Measurements from ENCODE around the gene PHACTR1. TPM values are rescaled to one million over a fixed set of nuclear protein-coding genes. Genes with fewer than 3 reads are reported as not detected.

Gene PHACTR1
- total and polyA plus RNA-seq, 9 of the 15 experiments (the other 6 are each of a cell fraction or from before 2014, with no cell fraction given): 11.5 to 32.6 (median 22.0) TPM

GRCh38 chr6:13336553-13336952, 620.0 kb downstream of the PHACTR1 start (continued):
- TF ChIP-seq, protein P1, sequence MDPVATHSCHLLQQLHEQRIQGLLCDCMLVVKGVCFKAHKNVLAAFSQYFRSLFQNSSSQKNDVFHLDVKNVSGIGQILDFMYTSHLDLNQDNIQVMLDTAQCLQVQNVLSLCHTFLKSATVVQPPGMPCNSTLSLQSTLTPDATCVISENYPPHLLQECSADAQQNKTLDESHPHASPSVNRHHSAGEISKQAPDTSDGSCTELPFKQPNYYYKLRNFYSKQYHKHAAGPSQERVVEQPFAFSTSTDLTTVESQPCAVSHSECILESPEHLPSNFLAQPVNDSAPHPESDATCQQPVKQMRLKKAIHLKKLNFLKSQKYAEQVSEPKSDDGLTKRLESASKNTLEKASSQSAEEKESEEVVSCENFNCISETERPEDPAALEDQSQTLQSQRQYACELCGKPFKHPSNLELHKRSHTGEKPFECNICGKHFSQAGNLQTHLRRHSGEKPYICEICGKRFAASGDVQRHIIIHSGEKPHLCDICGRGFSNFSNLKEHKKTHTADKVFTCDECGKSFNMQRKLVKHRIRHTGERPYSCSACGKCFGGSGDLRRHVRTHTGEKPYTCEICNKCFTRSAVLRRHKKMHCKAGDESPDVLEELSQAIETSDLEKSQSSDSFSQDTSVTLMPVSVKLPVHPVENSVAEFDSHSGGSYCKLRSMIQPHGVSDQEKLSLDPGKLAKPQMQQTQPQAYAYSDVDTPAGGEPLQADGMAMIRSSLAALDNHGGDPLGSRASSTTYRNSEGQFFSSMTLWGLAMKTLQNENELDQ (CRISPR knock-in tag; IDR thresholded peaks at IDR 0.05; ENCODE audit: borderline replicate concordance): no peak
- no peak for TF ChIP-seq PCBP2 (IDR thresholded peaks at IDR 0.05; ENCODE audit: low read depth, low read length, poor library complexity, severe bottlenecking)
- no peak for TF ChIP-seq POLR2AphosphoS2 (IDR thresholded peaks at IDR 0.05; ENCODE audit: low read length)
- TF ChIP-seq SAFB (IDR thresholded peaks at IDR 0.05; ENCODE audit: borderline replicate concordance, low read depth, low read length): no peak
- TF ChIP-seq DPF2 (IDR thresholded peaks at IDR 0.05): no peak
- TF ChIP-seq RFX5 (IDR thresholded peaks at IDR 0.05; ENCODE audit: low read depth, low read length): no peak
- TF ChIP-seq, protein P2, sequence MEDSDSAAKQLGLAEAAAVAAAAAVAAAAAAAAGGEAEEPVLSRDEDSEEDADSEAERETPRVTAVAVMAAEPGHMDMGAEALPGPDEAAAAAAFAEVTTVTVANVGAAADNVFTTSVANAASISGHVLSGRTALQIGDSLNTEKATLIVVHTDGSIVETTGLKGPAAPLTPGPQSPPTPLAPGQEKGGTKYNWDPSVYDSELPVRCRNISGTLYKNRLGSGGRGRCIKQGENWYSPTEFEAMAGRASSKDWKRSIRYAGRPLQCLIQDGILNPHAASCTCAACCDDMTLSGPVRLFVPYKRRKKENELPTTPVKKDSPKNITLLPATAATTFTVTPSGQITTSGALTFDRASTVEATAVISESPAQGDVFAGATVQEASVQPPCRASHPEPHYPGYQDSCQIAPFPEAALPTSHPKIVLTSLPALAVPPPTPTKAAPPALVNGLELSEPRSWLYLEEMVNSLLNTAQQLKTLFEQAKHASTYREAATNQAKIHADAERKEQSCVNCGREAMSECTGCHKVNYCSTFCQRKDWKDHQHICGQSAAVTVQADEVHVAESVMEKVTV (CRISPR knock-in tag; IDR thresholded peaks at IDR 0.05): peak; percentile 72
- peak; percentile 42; the same call in 1 of the 2 replicates for TF ChIP-seq CREM (IDR thresholded peaks at IDR 0.05; ENCODE audit: low read depth)
- TF ChIP-seq ZNF75A (CRISPR knock-in tag; IDR thresholded peaks at IDR 0.05): no peak
- no peak for TF ChIP-seq FOXP1 (CRISPR knock-in tag; IDR thresholded peaks at IDR 0.05)
- no peak for TF ChIP-seq GABPB2 (CRISPR knock-in tag; conservative IDR thresholded peaks at IDR 0.05)
- TF ChIP-seq CXXC5 (CRISPR knock-in tag; IDR thresholded peaks at IDR 0.05): no peak
- TF ChIP-seq ZNF41 (CRISPR knock-in tag; conservative IDR thresholded peaks at IDR 0.05): no peak
- no peak for TF ChIP-seq MNT (conservative IDR thresholded peaks at IDR 0.05)
